Stimulated activated CD4-positive, alpha-beta T cell treated with anti-CD3 and anti-CD28 coated beads, TNF-alpha, amount 100 ng/mL, for 1 hour (primary cell): ENCODE data around the gene GREB1.

Experiments used
- DNase-seq, 3 donors: peaks; one replicate each; pipeline ENCODE4 v3.0.0-alpha.2; 2020; ENCODE audit warnings: low read depth in 3 of 3, low spot score in 1 of 3

GREB1 gene

DNA sequence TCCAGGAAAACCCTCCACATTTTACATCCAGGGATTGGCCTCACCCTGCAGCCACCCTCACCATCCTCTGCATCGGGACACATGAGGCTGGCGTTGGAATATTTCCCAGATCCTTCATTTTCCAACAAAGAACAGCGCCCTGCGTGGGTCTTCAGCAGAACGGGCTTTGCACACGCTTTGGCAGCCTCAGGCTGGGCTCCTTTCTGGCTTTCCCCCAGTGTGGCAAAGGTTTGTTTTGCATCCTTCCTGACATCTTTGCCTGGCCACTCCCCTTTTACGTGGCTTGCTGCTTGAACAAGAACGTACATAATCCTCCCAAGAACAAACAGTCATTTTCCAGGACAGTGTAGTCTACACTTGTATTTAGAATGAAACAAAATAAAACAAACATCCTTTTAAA lies 25.6 kb upstream of the GREB1 start:
- no peak for DNase-seq

DNA sequence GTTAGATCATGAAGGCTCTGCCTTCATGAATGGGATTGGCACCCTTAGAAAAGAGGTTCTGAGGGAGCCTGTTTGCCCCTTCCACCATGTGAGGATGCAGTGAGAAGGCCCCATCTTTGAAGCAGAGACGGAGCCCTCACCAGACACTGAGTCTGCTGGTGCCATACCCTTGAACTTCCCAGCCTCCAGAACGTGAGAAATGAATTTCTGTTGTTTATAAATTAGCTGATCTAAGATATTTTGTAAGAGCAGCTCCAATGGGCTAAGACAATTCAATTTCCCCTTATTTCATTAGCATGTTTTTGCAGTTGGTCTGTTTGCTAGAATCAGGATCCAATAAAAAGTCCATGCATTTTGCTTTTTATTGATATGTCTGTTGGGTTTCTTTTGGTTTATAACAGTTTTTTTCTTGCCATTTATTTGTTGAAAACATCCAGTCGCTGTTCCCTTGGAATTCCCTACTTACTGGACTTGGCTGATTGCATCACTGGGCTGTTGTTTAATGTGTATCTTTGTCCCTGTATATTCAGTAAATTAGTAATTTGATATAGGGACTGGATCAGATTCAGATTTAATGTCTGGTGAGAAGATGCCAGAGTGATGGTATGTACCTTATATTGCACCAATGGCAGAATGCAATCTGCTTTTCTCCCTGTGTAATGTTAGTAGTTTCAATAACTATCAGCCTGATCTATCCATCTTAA lies 24.0 kb upstream of the GREB1 start:
- DNase-seq = no peak

DNA sequence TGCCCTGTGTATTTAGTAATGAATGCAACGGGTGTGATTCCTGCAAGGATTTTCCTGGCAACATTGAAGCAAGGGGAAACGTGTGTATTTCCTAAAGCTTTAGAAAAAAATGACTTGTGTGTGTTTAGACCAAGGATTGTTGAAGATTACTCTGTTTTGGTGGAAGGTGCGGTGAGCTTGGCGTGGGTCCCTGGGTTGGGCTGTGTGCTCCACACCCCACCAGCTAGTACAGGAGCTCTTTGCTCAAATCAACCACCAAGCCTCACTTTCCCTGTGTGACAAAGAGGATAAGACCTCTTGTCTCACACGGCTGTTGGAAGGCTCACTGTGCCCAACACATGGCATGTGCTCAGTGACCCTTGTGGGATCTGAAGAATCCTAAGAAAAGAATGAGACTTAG lies 21.4 kb upstream of the GREB1 start:
- DNase-seq = no peak

DNA sequence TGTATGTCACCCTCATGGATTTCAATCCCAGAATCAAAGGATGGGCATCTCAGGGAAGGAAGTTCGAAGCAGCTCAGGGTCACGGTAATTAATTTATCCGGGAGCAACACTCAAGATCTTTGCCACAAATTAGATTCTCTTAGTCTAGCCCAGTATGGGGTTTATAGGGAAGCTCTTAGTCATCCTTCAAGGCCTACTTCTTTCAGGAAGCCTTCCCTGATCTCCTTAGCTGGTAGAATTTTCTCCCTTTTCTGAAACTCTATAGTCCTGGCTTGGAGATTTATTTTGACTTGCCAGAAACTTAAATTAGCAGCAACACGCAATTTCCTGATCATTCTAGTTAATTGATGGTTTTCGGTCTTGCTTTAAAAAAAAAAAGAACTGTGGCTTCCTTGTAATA lies 20.5 kb upstream of the GREB1 start:
- no peak for DNase-seq

DNA sequence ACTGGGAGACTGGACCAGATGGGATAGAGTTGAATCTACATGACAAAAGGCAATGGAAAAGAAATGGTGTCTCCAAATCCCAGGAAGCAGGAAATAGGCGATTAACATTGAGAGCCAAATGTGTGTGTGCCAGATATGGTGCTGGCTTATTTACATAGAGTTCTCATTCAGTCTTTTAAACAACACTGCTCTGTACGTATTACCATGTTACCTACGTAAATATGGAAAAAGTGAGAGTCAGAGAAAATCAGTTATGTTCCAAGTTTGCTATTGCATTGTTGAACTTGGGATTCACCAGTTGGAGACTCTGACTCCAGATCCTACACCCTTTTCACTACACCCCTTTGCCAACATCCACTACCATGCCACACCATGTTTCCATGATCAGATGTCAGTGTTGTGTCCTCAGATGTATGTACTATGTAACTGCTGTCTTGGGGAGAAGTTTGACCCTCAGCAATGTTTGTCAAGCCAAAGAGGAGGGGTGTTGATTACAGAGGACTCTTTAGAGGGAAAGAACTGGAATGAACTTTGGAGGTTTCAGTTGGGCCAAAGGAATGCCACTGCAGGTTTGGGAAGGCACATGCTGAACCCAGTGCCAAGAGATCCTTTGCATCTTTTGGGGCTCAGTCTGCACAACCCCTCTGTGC lies 19.6 kb upstream of the GREB1 start:
- no peak for DNase-seq

DNA sequence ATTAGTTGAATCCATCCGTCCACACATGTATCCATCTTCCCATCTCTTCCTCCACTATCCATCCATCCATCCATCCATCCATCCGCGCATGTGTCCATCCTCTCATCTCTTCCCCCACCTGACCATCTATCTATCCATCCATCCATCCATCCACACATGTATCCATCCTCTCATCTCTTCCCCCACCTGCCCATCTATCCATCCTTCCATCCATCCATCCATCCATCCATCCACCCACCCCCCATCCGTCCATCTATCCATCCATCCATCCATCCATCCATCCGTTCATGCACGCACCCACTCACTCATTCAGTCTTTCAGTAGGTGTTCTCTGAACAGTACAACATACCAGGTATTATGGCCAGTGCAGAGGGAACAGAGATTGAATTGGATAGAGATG lies 18.9 kb upstream of the GREB1 start:
- no peak for DNase-seq

DNA sequence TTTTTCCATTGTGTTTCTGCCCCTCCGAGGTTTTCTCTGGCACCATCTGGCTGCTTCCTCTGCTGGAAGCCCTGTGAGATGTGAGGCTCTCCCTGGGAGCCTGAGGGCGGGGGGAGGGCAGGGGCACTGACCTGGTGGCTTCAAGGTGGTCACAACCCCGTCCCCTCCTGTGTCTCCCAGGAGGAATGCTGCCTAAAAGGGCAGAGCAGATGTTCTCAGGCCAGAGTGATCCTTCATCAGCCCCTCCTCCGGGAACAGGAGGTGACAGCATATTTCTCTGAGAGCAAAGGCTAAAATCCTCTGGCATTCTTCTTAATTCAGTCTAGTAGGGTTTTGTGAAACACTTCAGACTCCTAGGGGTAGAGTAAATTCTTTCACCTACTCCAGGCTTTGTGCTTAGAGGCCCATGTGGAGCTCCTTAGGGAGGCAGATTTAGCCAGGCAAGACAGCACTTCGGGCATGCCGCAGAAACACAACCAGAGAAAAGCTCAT lies 18.3 kb upstream of the GREB1 start:
- no peak for DNase-seq

DNA sequence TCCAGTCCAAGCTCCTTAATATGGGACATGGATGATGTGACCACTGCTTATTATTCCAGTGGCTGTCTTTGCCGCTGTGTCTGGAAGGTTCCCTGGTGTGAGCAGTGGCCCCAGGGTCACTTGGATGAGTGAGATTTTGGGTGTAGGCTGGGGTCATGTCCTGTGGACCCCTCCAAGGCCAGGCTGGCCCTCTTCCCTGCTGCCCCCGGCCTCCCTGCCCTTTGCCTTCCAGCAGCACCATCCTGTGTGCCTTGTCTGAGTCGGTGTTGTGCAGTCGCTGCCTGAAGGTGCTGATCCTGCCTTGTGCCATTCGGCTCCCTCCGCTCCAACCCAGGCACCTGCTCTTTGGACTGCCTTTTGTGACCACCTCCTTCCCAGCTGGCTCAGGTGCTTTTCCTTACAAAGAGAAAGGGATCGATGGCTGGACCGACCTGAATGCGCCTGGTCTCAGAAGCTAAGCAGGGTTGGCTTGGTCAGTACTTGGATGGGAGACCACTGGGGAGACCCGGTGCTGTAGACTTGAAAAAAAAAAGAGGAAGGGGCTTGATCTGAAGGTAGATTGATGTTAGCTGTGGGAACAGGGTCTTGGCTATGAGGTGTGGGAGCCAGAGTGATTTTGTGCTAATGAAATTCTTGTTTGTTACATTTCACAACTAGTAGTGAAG lies 16.7 kb upstream of the GREB1 start:
- DNase-seq = no peak

DNA sequence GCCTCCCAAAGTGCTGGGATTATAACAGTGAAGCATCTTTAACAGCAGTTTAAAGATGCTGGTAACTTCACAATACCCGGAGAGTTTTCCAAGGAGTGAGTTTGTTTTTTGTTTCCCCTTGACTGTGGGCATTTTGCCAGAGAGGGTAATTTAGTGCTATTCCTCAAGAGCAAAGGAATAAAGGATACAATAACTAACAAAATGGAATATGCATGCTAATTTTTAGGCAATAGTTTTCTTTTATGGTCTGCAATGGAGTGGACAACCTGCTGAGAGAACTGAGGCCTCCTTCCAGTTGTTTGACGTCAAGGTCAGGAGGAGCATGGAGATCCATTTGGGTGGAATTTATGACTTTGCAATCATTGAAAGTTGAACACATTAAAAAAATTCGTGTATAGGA lies 15.9 kb upstream of the GREB1 start:
- no peak for DNase-seq

DNA sequence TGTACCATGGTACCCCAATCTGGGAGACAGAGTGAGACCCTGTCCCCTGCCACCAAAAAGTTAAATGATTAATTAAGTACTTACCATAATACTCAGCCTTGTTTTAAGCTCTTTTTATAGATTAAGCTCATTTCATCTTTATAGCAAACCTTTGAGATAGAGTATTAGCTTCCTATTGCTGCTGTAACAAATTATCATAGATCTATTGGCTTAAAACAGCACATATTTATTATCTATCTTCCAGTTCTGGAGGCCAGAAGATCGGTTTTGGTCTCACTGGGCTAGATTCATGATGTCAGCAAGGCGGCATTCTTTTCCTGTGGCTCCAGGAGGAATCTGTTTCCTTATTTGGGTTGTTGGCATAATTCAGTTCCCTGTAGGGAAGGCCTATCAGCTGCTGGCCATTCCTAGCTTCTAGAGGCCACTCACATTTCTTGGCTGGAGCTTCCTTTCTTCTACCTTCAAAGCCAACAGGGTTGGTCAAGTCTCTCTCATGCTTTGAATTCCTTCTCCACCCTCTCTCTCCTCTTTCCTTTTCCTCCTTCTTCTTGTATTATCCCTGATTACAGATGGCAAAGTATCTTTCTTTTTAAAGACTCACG lies 13.7 kb upstream of the GREB1 start:
- no peak for DNase-seq

DNA sequence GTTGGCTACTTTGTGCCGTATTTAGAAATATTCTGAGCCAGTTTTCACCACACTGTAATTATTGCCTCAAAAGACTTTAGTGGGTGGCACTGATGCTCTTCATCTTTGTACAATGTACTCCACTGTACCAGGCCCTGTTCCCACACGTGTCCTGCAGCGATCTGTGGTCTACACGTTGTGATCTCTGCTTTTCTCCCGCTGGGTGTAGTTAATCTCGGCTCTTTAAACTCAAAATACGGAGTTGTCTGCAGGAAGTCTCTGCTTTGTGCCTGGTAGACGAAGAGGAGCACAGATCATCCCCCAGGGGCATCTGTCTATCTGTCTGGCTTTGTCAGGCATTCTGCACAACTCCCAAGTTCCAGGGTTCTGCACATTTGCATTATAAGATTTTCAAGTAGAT lies 12.1 kb upstream of the GREB1 start:
- DNase-seq = no peak

DNA sequence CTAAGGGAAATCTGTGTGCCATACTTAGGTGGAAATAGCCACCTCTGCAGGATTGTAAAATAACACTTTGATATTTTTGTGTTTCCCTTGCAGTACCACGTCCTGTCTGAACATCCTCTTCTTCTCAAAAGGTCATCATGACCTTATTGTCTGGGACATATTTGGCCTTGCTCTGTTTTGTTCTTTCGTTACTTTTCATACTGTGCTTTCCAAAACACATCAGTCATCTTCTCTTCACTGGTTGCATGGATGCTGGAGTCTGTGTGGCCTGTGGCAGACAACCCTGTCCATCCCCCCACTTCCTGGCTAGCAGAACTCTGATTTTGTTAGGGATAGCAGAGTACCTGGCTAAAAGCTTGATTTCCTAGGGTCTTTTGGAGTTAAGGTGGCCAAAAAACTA lies 9.4 kb upstream of the GREB1 start:
- no peak for DNase-seq

DNA sequence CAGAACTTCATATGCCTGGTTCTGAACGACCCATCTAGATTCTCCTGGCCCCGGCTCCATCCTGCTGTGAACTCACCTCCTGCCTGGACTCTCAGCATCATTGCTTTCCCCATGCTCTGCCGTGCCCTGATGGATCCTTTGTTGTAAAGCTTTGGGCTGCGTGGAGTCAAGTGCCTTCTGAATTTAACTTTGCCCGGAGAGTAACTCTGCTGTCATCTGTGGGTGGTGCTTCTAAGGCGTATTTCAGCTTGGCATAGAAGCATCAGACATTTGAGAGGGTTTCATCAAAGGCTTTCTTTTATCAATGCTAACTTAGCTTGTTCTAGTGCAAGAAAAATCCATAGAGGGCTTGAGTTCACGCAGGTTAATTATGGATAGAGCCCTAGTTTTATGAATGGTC lies 8.1 kb upstream of the GREB1 start:
- DNase-seq = no peak

DNA sequence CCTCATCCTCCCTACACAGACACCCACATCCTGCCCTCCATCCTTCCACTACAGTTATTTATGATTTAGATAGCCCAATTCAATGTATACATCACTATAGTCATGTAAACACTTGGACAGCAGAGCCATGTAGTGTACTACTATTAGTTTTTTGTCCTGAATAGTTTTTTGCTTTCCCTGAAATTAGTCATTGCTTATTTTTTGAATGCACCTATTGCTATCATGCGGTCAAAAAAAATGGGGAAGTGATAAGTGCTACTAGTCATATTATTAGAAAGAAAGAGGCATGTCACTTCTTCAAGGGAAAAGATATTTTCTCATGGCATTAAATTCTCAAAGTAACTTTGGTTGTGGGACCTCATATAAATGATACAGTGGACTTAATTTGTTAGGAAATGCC lies 6.8 kb upstream of the GREB1 start:
- DNase-seq = no peak

DNA sequence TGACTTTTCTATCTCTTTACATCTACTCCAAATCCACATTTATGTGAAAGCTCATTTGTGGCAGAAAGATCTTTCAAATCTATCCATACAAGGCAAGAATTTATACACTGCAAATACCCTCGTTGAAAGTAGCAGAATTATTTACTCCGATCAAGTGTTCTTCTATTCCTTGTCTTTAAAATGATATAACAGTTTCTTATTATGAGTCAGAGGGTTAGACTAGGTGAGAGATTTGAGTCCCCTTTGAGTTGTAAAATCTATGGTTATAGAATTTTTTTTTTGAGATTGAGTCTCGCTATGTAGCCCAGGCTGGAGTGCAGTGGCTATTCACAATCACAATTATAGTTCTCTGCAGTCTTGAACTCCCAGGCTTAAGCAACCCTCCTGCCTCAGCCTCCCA lies 5.6 kb upstream of the GREB1 start:
- no peak for DNase-seq

DNA sequence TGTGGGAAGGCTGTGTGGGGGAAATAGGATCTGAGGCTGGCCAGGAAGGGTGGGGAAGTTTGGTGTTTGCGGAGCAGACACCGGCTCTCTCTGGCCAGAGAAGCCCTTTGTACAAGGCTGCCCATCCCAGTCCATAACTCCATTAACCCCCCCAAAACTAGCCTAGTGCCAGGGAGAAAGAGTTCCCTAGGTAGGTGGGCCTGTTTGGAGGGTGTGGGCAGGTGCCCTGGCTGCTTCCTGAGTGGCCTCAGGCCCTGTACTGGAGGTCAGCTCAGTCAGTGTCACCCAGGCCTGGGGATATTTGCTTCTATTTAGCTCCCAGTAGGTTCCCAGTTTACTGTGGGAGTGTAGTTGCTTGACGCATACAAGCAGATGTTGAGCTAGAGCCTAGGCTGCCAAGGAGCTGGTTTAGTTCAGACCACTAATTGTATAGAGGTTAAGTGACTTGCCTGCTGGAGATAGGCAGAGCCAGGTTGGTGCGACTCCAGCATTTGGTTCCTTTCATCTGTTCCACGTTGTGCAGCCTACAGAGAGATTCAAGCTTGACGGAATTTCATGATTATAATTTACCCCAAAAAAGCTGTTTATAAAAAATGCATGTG lies 2.9 kb upstream of the GREB1 start:
- no peak for DNase-seq

DNA sequence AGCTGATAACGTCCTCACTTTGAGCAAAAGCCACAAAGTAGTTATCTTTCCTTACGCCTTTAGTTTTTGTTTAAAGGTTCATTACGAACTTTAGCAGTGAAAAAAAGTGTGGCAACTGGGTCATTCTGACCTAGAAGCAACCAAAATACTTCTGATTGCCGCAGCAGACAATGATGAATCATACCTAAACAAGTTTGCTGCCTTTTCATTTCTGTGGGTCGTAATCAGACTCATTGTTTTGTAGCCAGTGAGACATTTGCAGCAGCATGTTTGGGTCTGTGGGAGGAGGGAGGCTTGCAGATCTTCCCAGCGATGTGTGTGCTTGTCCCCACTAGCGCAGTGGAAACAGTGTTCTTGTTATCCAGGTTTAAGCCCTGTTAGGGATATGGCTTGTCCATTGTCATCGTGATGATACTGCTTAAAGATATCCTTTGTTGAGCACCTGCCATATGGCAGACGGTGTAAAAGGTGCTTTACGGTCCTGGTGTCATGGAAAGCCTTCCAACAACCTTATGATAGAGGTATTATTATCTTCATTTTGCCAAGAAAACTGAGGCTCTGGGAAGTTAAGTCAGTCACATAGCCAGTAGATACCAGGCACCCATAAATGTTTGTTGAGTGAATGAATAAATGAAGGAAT lies 1.3 kb upstream of the GREB1 start:
- no peak for DNase-seq

DNA sequence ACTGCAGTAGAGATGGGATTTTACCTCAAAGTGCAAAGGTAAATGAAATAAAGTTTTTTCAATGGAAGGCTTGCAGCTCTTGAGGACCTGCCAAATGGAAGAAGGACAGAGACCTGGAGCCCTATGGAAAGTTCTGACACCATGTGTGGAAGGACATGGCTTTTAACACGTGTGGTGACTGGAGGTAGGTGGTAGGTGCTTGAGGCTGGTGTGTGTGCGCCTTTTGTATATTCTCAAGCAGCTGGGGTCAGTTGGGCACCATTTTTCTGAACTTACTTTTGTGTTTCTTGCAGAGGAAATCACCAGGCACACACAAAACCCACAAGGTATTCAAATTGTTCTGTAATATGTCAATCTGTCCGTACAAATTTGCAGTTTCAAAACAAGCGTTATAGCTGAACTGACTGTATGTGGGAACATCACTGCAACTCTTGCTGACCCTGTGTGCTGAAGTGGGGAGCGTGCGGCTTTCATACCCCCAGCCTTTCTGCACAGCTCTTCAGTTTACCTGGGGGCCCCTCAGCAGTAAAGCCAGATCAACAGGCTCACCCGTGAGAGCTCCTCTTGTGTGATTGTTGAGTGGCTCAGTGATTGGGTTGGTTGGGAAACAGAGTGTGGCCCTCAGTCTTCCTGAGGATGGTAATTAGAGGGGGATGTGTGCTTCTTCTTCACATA lies 363 bp downstream of the GREB1 start:
- no peak for DNase-seq

DNA sequence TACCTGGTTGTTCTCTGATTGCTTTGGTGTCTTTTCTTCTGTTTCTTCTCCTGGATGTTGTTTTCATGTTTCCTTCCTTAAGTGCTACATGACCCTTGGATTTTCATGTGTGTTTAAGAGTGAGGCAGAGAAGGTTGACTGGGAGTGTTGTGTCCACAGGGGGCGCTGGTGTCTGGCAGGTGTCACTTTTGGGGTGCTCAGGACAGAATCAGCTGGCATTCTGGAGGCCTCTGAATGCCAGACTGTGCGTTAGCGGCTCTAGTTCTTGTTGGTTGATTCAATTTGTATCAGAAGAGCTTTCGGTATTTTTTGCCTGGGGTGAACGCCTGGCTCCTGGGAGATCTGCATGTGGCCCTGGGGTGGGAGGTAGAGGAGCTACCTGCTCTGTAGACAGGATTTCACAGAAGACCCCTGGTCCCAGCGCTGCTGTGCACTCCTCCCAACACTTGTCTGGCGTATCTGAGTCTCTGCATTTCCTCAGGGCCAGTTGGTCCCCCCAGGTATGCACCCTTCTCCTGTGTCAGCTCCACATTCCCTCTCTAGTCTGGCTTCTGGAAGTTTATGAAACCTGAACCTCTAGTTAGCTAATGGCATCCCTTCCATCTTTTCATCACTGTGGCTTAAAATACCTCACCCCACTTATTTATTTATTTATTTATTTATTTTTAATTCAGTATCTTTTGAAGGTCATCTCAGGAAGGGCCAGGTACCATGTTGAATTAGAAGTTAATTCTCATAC lies 1.1 kb downstream of the GREB1 start:
- DNase-seq = no peak

DNA sequence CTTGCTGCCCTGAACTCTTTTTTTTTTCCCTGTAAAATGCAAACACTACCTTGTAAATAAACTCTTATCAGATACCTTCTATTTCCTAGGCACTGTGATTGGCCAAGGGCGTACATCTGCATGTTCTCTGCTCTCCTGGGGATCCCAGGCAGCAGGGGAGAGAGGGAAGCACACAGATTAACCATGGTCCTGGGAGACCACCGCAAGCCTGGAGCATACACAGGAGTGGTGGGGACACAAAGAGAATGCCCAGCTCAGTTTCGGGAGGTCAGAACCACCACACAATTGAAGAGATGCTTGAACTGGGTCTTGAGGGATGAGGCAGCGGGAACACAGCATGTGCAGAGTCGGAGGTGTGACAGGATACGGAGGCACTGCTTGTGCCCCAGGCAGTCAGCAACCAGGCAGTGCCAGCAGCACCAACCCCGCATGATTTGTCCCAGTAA lies 2.1 kb downstream of the GREB1 start:
- DNase-seq = no peak
